ENCODE measurements around the gene LMAN1L. TPM values are rescaled to one million over a fixed set of nuclear protein-coding genes. Genes with fewer than 3 reads are reported as not detected.

The LMAN1L gene
- total and polyA plus RNA-seq, 2 of the 4 experiments (the other 2 are of a cell fraction) = not detected

GRCh38 chr15:74808078-74808839 is 4.4 kb upstream of the LMAN1L start:
- peak; percentile 63 for TF ChIP-seq CEBPB (IDR thresholded peaks at IDR 0.05; ENCODE audit: low read depth, low read length)
- no peak for TF ChIP-seq RAD21 (IDR thresholded peaks at IDR 0.05; ENCODE audit: low read length)
- TF ChIP-seq MAFK (IDR thresholded peaks at IDR 0.05; ENCODE audit: low read depth, low read length) = no peak
- H2BK15ac ChIP-seq (ENCODE audit: low read depth, low read length) = no peak overlapping the region
- ChIA-PET CTCF (no interaction called here), POLR2A (ENCODE audit: unreplicated experiment) (no interaction called here)
- no peak overlapping the region for H3K56ac ChIP-seq (ENCODE audit: extremely low read depth, insufficient read depth, low read length)
- peaks cover 5% of the 10 kb centered on the region; the same call in 1 of the 2 replicates for H4K20me1 ChIP-seq (ENCODE audit: insufficient read depth, low read length)
- H3K9me1 ChIP-seq (ENCODE audit: insufficient read depth, low read length) = peaks cover 5% of the 10 kb centered on the region
- H3K4me1 ChIP-seq (ENCODE audit: control insufficient read depth, insufficient read depth, low read length) = no peaks in the 10 kb centered on the region
- BruUV-seq (replicated peaks) = no TSS peak
- in situ Hi-C loops (cut with MboI; ENCODE audit: low sequenced_read_pairs) = no loop called here
- intact Hi-C loops (cut with micrococcal nuclease) = no loop called here
- no peaks in the 10 kb centered on the region; a peak in 1 of 4 replicates for H3K79me1 ChIP-seq (ENCODE audit: low read depth in 1 of 2, low read length in 2 of 2)
- H3K9ac ChIP-seq (ENCODE audit: low read depth, low read length) = no peak overlapping the region
- no peak overlapping the region for H2BK120ac ChIP-seq (ENCODE audit: low read depth, low read length)
- H2BK5ac ChIP-seq (ENCODE audit: low read depth, low read length, poor library complexity, severe bottlenecking) = no peak overlapping the region
- H4K91ac ChIP-seq (ENCODE audit: insufficient read depth, low read depth, low read length) = no peak overlapping the region
- DNase-seq (peak; percentile 15), ATAC-seq (ENCODE audit: low read depth) (no peak)
- H3K23ac ChIP-seq (ENCODE audit: low read depth, low read length) = no peak overlapping the region
- H2AFZ ChIP-seq (replicated peaks; ENCODE audit: low read length, poor library complexity) = no peak overlapping the region
- H3K27ac ChIP-seq (ENCODE audit: insufficient read depth, low read length) = no peak overlapping the region
- peak overlapping the region; percentile 39; the same call in 1 of the 2 replicates for H2AK5ac ChIP-seq (ENCODE audit: low read depth, low read length)
- no peaks in the 10 kb centered on the region for H3K9me3 ChIP-seq (ENCODE audit: control insufficient read depth, insufficient read depth, low read length)
- dilution Hi-C loops (cut with HindIII; ENCODE audit: low sequenced_read_pairs, unreplicated experiment) = no loop called here
- H3K4me2 ChIP-seq (ENCODE audit: low read depth, low read length) = no peak overlapping the region
- H3K4ac ChIP-seq (ENCODE audit: low read depth, low read length) = 0 out of 2 replicates have a peak overlapping the region, but pooled peaks have one; percentile 25
- no peak overlapping the region for H4K8ac ChIP-seq (ENCODE audit: low read depth in 2 of 2, low read length in 2 of 2)
- no peak overlapping the region for H2BK20ac ChIP-seq (ENCODE audit: low read depth, low read length)
- 72% methylated on average over 2 of the region's 18 CpGs; no CpG with 5 or more reads in 1 of the 2 experiments for WGBS, 2 experiments (ENCODE audit: extremely low coverage in 2 of 2, insufficient read length in 1 of 2)
- peaks cover 6% of the 10 kb centered on the region for H3K36me3 ChIP-seq (ENCODE audit: control insufficient read depth, insufficient read depth, low read length)
- peaks cover 2% of the 10 kb centered on the region; the same call in 1 of the 2 replicates for H3K27me3 ChIP-seq (ENCODE audit: control insufficient read depth, insufficient read depth, low read length)
- H2AK9ac ChIP-seq (replicated peaks; ENCODE audit: low read depth, low read length, poor library complexity) = peak overlapping the region; percentile 33
- no peak overlapping the region for H3K14ac ChIP-seq (replicated peaks; ENCODE audit: low read depth, low read length)
- no peak overlapping the region for H3K4me3 ChIP-seq (ENCODE audit: insufficient read depth, low read depth, low read length)
- H4K5ac ChIP-seq (ENCODE audit: low read depth, low read length) = no peak overlapping the region
- H3K18ac ChIP-seq (ENCODE audit: low read depth, low read length) = no peak overlapping the region

All from IMR-90 (cell line).